ENCODE data around the gene PCDHB5. TPM values are rescaled to one million over a fixed set of nuclear protein-coding genes. Genes with fewer than 3 reads are reported as not detected.
"Not testable (repeated sequence)": the region's sequence is repeated elsewhere in the genome, so short reads cannot be mapped to it uniquely, and the experiment has no call there.

The PCDHB5 gene
- total RNA-seq, 2 experiments from 2014 or later: not detected

DNA sequence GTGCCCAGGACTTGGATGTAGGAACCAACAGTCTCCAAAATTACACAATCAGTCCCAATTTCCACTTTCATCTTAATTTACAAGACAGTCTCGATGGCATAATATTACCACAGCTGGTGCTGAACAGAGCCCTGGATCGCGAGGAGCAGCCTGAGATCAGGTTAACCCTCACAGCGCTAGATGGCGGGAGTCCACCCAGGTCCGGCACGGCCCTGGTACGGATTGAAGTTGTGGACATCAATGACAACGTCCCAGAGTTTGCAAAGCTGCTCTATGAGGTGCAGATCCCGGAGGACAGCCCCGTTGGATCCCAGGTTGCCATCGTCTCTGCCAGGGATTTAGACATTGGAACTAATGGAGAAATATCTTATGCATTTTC, 39.8 kb upstream of the PCDHB5 start:
- Histone ChIP-seq H4K20me1 (ENCODE audit: insufficient read depth, low read length) (no peaks in the 10 kb centered on the region), H3K9me3 (ENCODE audit: low read length) (no peaks in the 10 kb centered on the region), H3K4me2 (ENCODE audit: low read length) (no peak overlapping the region), H3K36me3 (ENCODE audit: insufficient read depth, low read length) (no peaks in the 10 kb centered on the region), H3K79me2 (ENCODE audit: insufficient read depth, low read depth, low read length) (no peaks in the 10 kb centered on the region), H3K4me1 (ENCODE audit: insufficient read depth, low read length, poor library complexity, severe bottlenecking) (no peaks in the 10 kb centered on the region), H3K27ac (ENCODE audit: low read depth, low read length, poor library complexity, severe bottlenecking) (no peak overlapping the region), H3K4me3 (ENCODE audit: low read depth, low read length, poor library complexity, severe bottlenecking) (no peak overlapping the region), H3K9me2 (ENCODE audit: insufficient read depth, low read length) (no peaks in the 10 kb centered on the region), H2AFZ (ENCODE audit: low read length) (no peak overlapping the region)
- no TSS peak for BruUV-seq (replicated peaks)
- intact Hi-C loops (cut with micrococcal nuclease; ENCODE audit: unreplicated experiment): no loop called here
- POLR2A ChIA-PET: no interaction called here
- TF ChIP-seq CTCF (conservative IDR thresholded peaks at IDR 0.05; ENCODE audit: low read length) (no peak), EZH2phosphoT487 (IDR thresholded peaks at IDR 0.05; ENCODE audit: borderline replicate concordance, low read depth, low read length) (no peak)
- CTCF ChIA-PET (ENCODE audit: unreplicated experiment): no interaction called here
- no peak for DNase-seq (ENCODE audit: low spot score)

DNA sequence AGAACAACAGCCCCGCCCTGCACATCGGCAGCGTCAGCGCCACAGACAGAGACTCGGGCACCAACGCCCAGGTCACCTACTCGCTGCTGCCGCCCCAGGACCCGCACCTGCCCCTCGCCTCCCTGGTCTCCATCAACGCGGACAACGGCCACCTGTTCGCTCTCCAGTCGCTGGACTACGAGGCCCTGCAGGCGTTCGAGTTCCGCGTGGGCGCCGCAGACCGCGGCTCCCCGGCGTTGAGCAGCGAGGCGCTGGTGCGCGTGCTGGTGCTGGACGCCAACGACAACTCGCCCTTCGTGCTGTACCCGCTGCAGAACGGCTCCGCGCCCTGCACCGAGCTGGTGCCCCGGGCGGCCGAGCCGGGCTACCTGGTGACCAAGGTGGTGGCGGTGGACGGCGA, 38.8 kb upstream of the PCDHB5 start:
- H3K36me3 ChIP-seq (ENCODE audit: insufficient read depth, low read length); CTCF ChIA-PET (ENCODE audit: unreplicated experiment); H4K20me1 ChIP-seq (ENCODE audit: insufficient read depth, low read length); H3K9me3 ChIP-seq (ENCODE audit: low read length); H3K79me2 ChIP-seq (ENCODE audit: insufficient read depth, low read depth, low read length); BruUV-seq (replicated peaks); H3K4me1 ChIP-seq (ENCODE audit: insufficient read depth, low read length, poor library complexity, severe bottlenecking); POLR2A ChIA-PET; H2AFZ ChIP-seq (ENCODE audit: low read length); DNase-seq (ENCODE audit: low spot score); H3K4me3 ChIP-seq (ENCODE audit: low read depth, low read length, poor library complexity, severe bottlenecking); H3K4me2 ChIP-seq (ENCODE audit: low read length); H3K27ac ChIP-seq (ENCODE audit: low read depth, low read length, poor library complexity, severe bottlenecking); intact Hi-C loops (cut with micrococcal nuclease; ENCODE audit: unreplicated experiment); H3K9me2 ChIP-seq (ENCODE audit: insufficient read depth, low read length): not testable (repeated sequence)

GRCh38 chr5:141096586-141096985, 38.4 kb upstream of the PCDHB5 start:
- H3K27ac ChIP-seq (ENCODE audit: low read depth, low read length, poor library complexity, severe bottlenecking); H3K4me2 ChIP-seq (ENCODE audit: low read length); intact Hi-C loops (cut with micrococcal nuclease; ENCODE audit: unreplicated experiment); H3K79me2 ChIP-seq (ENCODE audit: insufficient read depth, low read depth, low read length); H3K4me3 ChIP-seq (ENCODE audit: low read depth, low read length, poor library complexity, severe bottlenecking); H4K20me1 ChIP-seq (ENCODE audit: insufficient read depth, low read length); H3K36me3 ChIP-seq (ENCODE audit: insufficient read depth, low read length); H3K9me2 ChIP-seq (ENCODE audit: insufficient read depth, low read length); BruUV-seq (replicated peaks); CTCF ChIA-PET (ENCODE audit: unreplicated experiment); DNase-seq (ENCODE audit: low spot score); H3K4me1 ChIP-seq (ENCODE audit: insufficient read depth, low read length, poor library complexity, severe bottlenecking); POLR2A ChIA-PET; H3K9me3 ChIP-seq (ENCODE audit: low read length); H2AFZ ChIP-seq (ENCODE audit: low read length): not testable (repeated sequence)

GRCh38 chr5:141100243-141100805, 34.7 kb upstream of the PCDHB5 start, which contains the start of gene PCDHB3:
Gene PCDHB3 (plus strand): TSS chr5:141100473. CDS start chr5:141100650, 177 bp downstream.
- Histone ChIP-seq H3K9me3 (ENCODE audit: low read length) (no peaks in the 10 kb centered on the region), H3K4me2 (ENCODE audit: low read length) (no peak within 1 kb of the TSS), H4K20me1 (ENCODE audit: insufficient read depth, low read length) (no peaks in the 10 kb centered on the region), H3K9me2 (ENCODE audit: insufficient read depth, low read length) (no peaks in the 10 kb centered on the region), H3K27ac (ENCODE audit: low read depth, low read length, poor library complexity, severe bottlenecking) (no peak within 1 kb of the TSS), H3K4me1 (ENCODE audit: insufficient read depth, low read length, poor library complexity, severe bottlenecking) (no peaks in the 10 kb centered on the region), H3K79me2 (ENCODE audit: insufficient read depth, low read depth, low read length) (no peaks in the 10 kb centered on the region), H3K36me3 (ENCODE audit: insufficient read depth, low read length) (no peaks in the 10 kb centered on the region), H2AFZ (ENCODE audit: low read length) (no peak within 1 kb of the TSS), H3K4me3 (ENCODE audit: low read depth, low read length, poor library complexity, severe bottlenecking) (no peak within 1 kb of the TSS)
- no TSS peak for BruUV-seq (replicated peaks)
- POLR2A ChIA-PET: no interaction called here
- CTCF ChIA-PET (ENCODE audit: unreplicated experiment): no interaction called here
- intact Hi-C loops (cut with micrococcal nuclease; ENCODE audit: unreplicated experiment): no loop called here
- peak; percentile 55 for TF ChIP-seq CTCF (conservative IDR thresholded peaks at IDR 0.05; ENCODE audit: low read length)
- no peak for TF ChIP-seq EZH2phosphoT487 (IDR thresholded peaks at IDR 0.05; ENCODE audit: borderline replicate concordance, low read depth, low read length)
- DNase-seq (ENCODE audit: low spot score): peak; percentile 1
